ENCODE measurements around the gene PDE4D.

- no peak for TF ChIP-seq CTCF (conservative IDR thresholded peaks at IDR 0.05; ENCODE audit: low read length)
- TF ChIP-seq EZH2phosphoT487 (IDR thresholded peaks at IDR 0.05; ENCODE audit: borderline replicate concordance, low read depth, low read length) = no peak
Measured at GRCh38 chr5:58921159-58921558, 972.4 kb downstream of the PDE4D start.
